Thyroid gland (tissue), 4 donors: ENCODE data around the gene TACR3. TPM values are rescaled to one million over a fixed set of nuclear protein-coding genes. Genes with fewer than 3 reads are reported as not detected.

ENCODE experiments used
- DNase-seq, 2 donors: peaks; one replicate each; pipeline ENCODE4 v3.0.0-alpha.2; 2019
- H3K27ac ChIP-seq, 3 donors: fragments of 200-600 bp; sonication (generic); 1 replicate in 2 of 3; 2 replicates in 1 of 3; pipeline ENCODE4 v1.5.1; 2016 to 2019; ENCODE audit warnings: mild to moderate bottlenecking in 1 of 3, moderate library complexity in 1 of 3
- H3K27me3 ChIP-seq: fragments of 200-600 bp; sonication (generic); one replicate; pipeline ENCODE4 v1.5.1; 2019
- H3K36me3 ChIP-seq, 2 donors: fragments of 200-600 bp; sonication (generic); one replicate each; pipeline ENCODE4 v1.5.1; 2016 to 2019
- H3K4me1 ChIP-seq, 2 donors: fragments of 200-600 bp; sonication (generic); one replicate each; pipeline ENCODE4 v1.5.1; 2017 to 2019
- H3K4me3 ChIP-seq, 3 donors: fragments of 200-600 bp; sonication (generic); replicated peaks in 1 of 3; 1 replicate in 2 of 3; 2 replicates in 1 of 3; pipeline ENCODE4 v1.5.1; 2016; ENCODE audit warnings: mild to moderate bottlenecking in 1 of 3
- H3K9me3 ChIP-seq: fragments of 200-600 bp; sonication (generic); one replicate; pipeline ENCODE4 v1.5.1; 2017
- CTCF ChIP-seq, 6 experiments: fragments of 200-600 bp in 3 of 6; fragments of 450-650 bp in 3 of 6; sonication (generic) in 3 of 6; IDR thresholded peaks; one replicate each; pipeline ENCODE4 v1.5.1; 2016 to 2019; ENCODE audit warnings: antibody characterized with exemption in 6 of 6, mild to moderate bottlenecking in 2 of 6, inconsistent platforms in 1 of 6, moderate library complexity in 1 of 6
- POLR2A ChIP-seq, 2 donors: fragments of 450-650 bp; IDR thresholded peaks; one replicate each; pipeline ENCODE4 v1.6.1; 2017; ENCODE audit warnings: antibody characterized with exemption in 2 of 2, mild to moderate bottlenecking in 2 of 2, moderate library complexity in 1 of 2
- WGBS, 2 donors: methylation state at CpG; one replicate each; pipeline ENCODE4 v1.1.5; 2017; 5-methylcytosine and 5-hydroxymethylcytosine counted together
- intact Hi-C: fragments of 100-400 bp; cut with DNase I; formaldehyde crosslinking; loops from one replicate; pipeline ENCODE4 v1.15.1; 2023
- total RNA-seq, 4 donors: library from RNA; depleted of rRNA; stranded (reverse); fragments of >200 nt; gene quantifications; one replicate each; pipeline ENCODE4 v1.2.3, GENCODE V29; 2016

The TACR3 gene
- total RNA-seq, 4 donors from 2014 or later, result 0.10 TPM; not detected in 3

GRCh38 chr4:103664436-103665075 is 55.2 kb downstream of the TACR3 start:
- Histone ChIP-seq H3K4me1 (no peaks in the 10 kb centered on the region), H3K9me3 (no peaks in the 10 kb centered on the region), H3K36me3 (no peaks in the 10 kb centered on the region), H3K27me3 (no peaks in the 10 kb centered on the region), H3K4me3 (no peak overlapping the region), H3K27ac (peak overlapping the region in 2 of 3 donors; percentile 27 to 47)
- 27 to 33% methylated on average over 2 of the region's 2 CpGs for WGBS, 2 donors
- intact Hi-C loops, result no loop called here
- TF ChIP-seq POLR2A (IDR thresholded peaks at IDR 0.05) (no peak), CTCF (IDR thresholded peaks at IDR 0.05) (no peak)
- peak; percentile 67 to 77 for DNase-seq

GRCh38 chr4:103648541-103648940 is 71.2 kb downstream of the TACR3 start:
- intact Hi-C loops, result no loop called here
- no peaks in the 10 kb centered on the region for H3K27me3 ChIP-seq
- no peak overlapping the region for H3K4me3 ChIP-seq
- H3K36me3 ChIP-seq, result no peaks in the 10 kb centered on the region
- TF ChIP-seq CTCF (IDR thresholded peaks at IDR 0.05), result no peak
- no peak for TF ChIP-seq POLR2A (IDR thresholded peaks at IDR 0.05)
- H3K9me3 ChIP-seq, result no peaks in the 10 kb centered on the region
- H3K27ac ChIP-seq, result no peak overlapping the region
- no peaks in the 10 kb centered on the region for H3K4me1 ChIP-seq
- no peak for DNase-seq

- H3K27me3 ChIP-seq, result no peaks in the 10 kb centered on the region
- intact Hi-C loops, result no loop called here
- no peak for DNase-seq
- H3K27ac ChIP-seq, result no peak overlapping the region
- 87 to 90% methylated on average over 4 of the region's 4 CpGs for WGBS, 2 donors
- no peaks in the 10 kb centered on the region for H3K4me1 ChIP-seq
- H3K4me3 ChIP-seq, result no peak overlapping the region
- H3K9me3 ChIP-seq, result no peaks in the 10 kb centered on the region
- no peak for TF ChIP-seq POLR2A (IDR thresholded peaks at IDR 0.05)
- TF ChIP-seq CTCF (IDR thresholded peaks at IDR 0.05), result no peak
- no peaks in the 10 kb centered on the region for H3K36me3 ChIP-seq
Observed at GRCh38 chr4:103645991-103646390, 73.8 kb downstream of the TACR3 start.

- intact Hi-C loops, result no loop called here
- TF ChIP-seq POLR2A (IDR thresholded peaks at IDR 0.05) (no peak), CTCF (IDR thresholded peaks at IDR 0.05) (peak in 3 of 6 experiments; percentile 36 to 50 (median 43))
- WGBS, 2 donors, result 17 to 21% methylated on average over 1 of the region's 1 CpG
- Histone ChIP-seq H3K4me1 (no peaks in the 10 kb centered on the region), H3K4me3 (no peak overlapping the region), H3K27ac (no peak overlapping the region), H3K36me3 (no peaks in the 10 kb centered on the region), H3K27me3 (no peaks in the 10 kb centered on the region), H3K9me3 (no peaks in the 10 kb centered on the region)
- no peak for DNase-seq
Observed at GRCh38 chr4:103634236-103634635, 85.5 kb downstream of the TACR3 start.

- intact Hi-C loops, result no loop called here
- H3K36me3 ChIP-seq, result no peaks in the 10 kb centered on the region
- no peaks in the 10 kb centered on the region for H3K4me1 ChIP-seq
- no peak for TF ChIP-seq CTCF (IDR thresholded peaks at IDR 0.05)
- no peak for TF ChIP-seq POLR2A (IDR thresholded peaks at IDR 0.05)
- no peaks in the 10 kb centered on the region for H3K27me3 ChIP-seq
- no peak overlapping the region for H3K27ac ChIP-seq
- no peaks in the 10 kb centered on the region for H3K9me3 ChIP-seq
- WGBS, 2 donors, result 81 to 86% methylated on average over 6 of the region's 6 CpGs
- no peak for DNase-seq
- H3K4me3 ChIP-seq, result no peak overlapping the region
Observed at GRCh38 chr4:103626296-103626695, 93.5 kb downstream of the TACR3 start.
